EH (cell line): Measurements from ENCODE around the gene ABHD11.

Experiments used
- DNase-seq: peaks from one replicate; pipeline ENCODE4 v3.0.0-alpha.2; 2015; ENCODE audit warnings: low read depth

Gene ABHD11

GRCh38 chr7:73700581-73701134 lies 37.9 kb downstream of the ABHD11 start:
- no peak for DNase-seq

- DNase-seq = no peak
These were observed 38.6 kb downstream of the ABHD11 start for GRCh38 chr7:73700069-73700423.

GRCh38 chr7:73699370-73700068 lies 39.1 kb downstream of the ABHD11 start:
- no peak for DNase-seq

GRCh38 chr7:73698410-73698809 lies 40.2 kb downstream of the ABHD11 start:
- no peak for DNase-seq

GRCh38 chr7:73696372-73696771 lies 42.2 kb downstream of the ABHD11 start:
- no peak for DNase-seq

GRCh38 chr7:73690646-73691045 lies 48.0 kb downstream of the ABHD11 start:
- no peak for DNase-seq

- no peak for DNase-seq
These were observed 50.3 kb downstream of the ABHD11 start for GRCh38 chr7:73688288-73688687.
